ENCODE data around the gene IL17A.
"Not testable (repeated sequence)": the region's sequence is repeated elsewhere in the genome, so short reads cannot be mapped to it uniquely, and the experiment has no call there.

IL17A gene

DNA sequence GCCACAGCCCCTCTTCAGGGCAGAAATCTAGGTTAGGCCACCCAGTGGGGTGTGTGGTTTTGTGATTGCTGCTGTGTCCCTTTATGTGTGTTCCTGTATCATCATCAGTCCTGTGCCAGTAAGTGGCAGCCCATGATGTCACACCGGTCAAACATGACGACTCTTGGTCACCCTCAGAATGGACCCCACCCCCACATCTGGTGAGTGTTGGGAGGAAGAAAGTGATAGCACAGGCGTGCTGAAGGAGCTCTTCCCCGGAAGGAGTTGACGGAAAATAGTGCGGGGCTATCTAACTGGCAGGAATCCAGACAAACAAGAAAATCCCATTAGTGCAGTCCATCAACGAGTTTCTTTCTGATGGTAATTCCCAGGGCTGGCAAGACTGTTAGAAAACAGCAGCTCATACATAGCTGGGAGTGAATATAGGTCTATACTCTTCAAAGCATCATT, 33.4 kb upstream of the IL17A start:
- H3K27me3 ChIP-seq (ENCODE audit: control insufficient read depth, insufficient read depth, low read length), result no peaks in the 10 kb centered on the region

DNA sequence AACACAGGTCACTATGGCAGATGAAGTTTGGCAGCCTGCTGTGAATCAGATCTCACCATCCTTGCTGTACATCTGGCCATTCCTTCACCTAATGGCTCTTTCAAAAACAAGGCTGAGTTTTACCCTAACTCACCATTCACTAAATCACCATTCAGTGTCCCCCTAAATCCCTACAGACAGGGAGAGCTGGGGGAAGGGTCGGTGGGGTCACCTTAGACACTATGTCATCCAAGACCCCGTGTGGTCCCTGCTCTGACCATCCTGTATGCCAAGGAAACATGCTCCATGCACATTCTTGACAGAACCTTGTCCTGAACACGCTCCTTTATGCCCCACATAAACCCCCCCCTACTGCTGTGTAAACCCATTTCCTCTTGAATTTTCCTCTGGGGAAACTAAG, 31.8 kb upstream of the IL17A start:
- Histone ChIP-seq H3K4me1 (ENCODE audit: control insufficient read depth, insufficient read depth, low read length) (no peaks in the 10 kb centered on the region), H3K9ac (ENCODE audit: low read length) (no peak overlapping the region)

More for the DNA sequence above, 33.4 kb upstream of the IL17A start:
- Histone ChIP-seq H3K9ac (ENCODE audit: low read length) (no peak overlapping the region), H3K4me3 (ENCODE audit: low read length) (no peak overlapping the region), H3K4me1 (ENCODE audit: control insufficient read depth, insufficient read depth, low read length) (no peaks in the 10 kb centered on the region), H3K9me3 (ENCODE audit: control insufficient read depth, low read length) (no peaks in the 10 kb centered on the region), H3K36me3 (ENCODE audit: control insufficient read depth, insufficient read depth, low read length) (no peaks in the 10 kb centered on the region)

DNA sequence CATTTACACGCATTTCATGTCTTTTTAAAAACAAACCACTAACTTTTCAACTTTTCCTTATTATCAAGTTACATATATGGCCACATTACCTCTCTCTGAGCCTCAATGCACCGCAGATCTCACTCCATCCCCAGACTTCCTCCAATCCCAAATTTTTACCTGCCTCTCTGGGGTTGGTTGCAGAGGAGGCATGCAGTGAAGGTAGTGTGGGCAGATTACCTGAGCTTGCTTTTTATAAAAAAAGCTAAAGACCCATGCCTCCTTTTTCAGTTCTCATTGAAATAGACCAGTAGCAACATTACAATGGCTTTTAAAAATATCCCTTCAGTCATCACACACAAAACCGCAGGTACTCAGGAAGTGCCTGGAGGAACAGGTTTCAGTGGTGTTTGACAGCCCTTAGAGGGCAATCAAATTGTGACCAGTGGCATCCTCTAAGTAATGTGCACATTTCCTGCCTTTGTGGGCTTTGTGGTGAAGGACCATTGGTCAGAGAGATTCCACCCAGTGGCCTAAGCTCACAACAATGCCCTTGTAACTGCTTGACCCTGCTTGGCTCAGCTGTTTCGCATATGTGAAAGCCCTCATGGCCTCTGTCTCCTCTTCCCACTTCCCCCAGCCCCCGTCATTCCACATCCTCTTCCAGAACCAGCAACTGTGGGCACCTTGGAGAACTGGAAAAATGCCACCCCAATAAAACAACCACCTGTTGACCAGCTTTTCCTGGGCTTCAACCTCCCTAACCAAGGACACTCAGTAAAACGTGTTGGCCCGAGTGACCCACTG, 30.2 kb upstream of the IL17A start:
- Histone ChIP-seq H3K27me3 (ENCODE audit: control insufficient read depth, insufficient read depth, low read length) (no peaks in the 10 kb centered on the region), H3K9me3 (ENCODE audit: control insufficient read depth, low read length) (no peaks in the 10 kb centered on the region), H3K36me3 (ENCODE audit: control insufficient read depth, insufficient read depth, low read length) (no peaks in the 10 kb centered on the region), H3K4me3 (ENCODE audit: low read length) (no peak overlapping the region), H3K4me1 (ENCODE audit: control insufficient read depth, insufficient read depth, low read length) (no peaks in the 10 kb centered on the region), H3K9ac (ENCODE audit: low read length) (no peak overlapping the region)

More for the DNA sequence above, 31.8 kb upstream of the IL17A start:
- H3K9me3 ChIP-seq (ENCODE audit: control insufficient read depth, low read length), result no peaks in the 10 kb centered on the region
- no peaks in the 10 kb centered on the region for H3K27me3 ChIP-seq (ENCODE audit: control insufficient read depth, insufficient read depth, low read length)
- H3K4me3 ChIP-seq (ENCODE audit: low read length), result no peak overlapping the region
- H3K36me3 ChIP-seq (ENCODE audit: control insufficient read depth, insufficient read depth, low read length), result no peaks in the 10 kb centered on the region

DNA sequence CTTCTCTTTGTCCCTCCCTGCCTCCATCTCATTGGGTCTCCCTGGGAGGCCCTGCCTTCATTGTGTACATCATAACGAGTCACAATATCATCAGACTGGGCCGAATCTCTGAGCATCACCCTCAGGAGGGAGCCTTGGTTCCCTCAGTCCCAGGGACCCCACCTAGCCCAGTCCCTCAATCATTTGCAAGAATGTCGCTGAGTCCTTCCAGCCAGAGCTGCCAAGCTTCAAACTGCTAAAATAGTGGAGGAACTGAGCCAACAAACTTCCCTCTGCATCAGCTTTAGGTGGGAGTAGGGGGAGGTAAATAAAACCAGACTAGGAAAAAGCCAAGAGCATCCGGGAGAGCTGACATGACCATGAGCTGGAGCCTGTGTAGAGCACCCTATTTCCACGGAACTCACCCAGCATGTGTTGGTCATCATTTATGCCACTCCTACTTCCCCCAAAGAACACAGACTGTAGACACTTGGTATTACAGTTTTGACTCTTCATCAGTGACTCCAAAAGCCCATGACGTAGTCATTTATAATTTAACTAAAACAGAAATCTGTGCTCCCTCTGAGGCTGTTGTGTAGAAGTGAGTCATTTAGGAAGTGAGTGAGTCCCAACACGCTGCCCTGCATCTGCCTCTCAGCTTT, 28.8 kb upstream of the IL17A start:
- Histone ChIP-seq H3K9me3 (ENCODE audit: control insufficient read depth, low read length) (no peaks in the 10 kb centered on the region), H3K9ac (ENCODE audit: low read length) (no peak overlapping the region), H3K27me3 (ENCODE audit: control insufficient read depth, insufficient read depth, low read length) (no peaks in the 10 kb centered on the region), H3K4me3 (ENCODE audit: low read length) (no peak overlapping the region), H3K36me3 (ENCODE audit: control insufficient read depth, insufficient read depth, low read length) (no peaks in the 10 kb centered on the region), H3K4me1 (ENCODE audit: control insufficient read depth, insufficient read depth, low read length) (no peaks in the 10 kb centered on the region)

DNA sequence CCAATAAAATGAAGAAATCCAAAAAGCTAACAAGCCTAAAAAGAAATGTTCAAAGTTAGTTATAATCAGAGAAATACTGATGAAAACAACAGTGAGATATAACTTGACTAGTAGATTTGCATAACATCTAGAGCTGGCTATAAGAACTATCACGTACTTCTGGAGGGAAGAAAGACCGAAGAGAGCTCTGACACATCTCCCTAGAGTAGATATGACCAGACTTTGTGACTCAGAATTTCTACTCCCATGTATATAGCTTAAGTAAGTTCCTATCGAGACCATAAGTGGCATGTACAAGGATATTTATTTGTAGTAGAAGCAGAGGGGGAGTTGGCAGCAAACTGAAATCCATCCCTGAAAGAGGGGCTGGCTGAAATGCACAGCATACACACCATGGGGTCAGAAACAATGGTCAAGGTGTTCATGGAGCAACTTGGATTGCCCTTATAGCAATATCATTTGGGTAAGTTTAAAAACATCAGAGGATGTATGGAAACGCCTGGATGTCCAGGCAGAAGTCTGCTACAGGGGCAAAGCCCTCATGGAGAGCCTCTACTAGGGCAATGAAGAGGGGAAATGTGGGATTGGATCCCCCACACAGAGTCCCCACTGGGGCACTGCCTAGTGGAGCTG, 25.6 kb upstream of the IL17A start:
- Histone ChIP-seq H3K36me3 (ENCODE audit: control insufficient read depth, insufficient read depth, low read length) (no peaks in the 10 kb centered on the region), H3K4me1 (ENCODE audit: control insufficient read depth, insufficient read depth, low read length) (no peaks in the 10 kb centered on the region), H3K27me3 (ENCODE audit: control insufficient read depth, insufficient read depth, low read length) (no peaks in the 10 kb centered on the region), H3K4me3 (ENCODE audit: low read length) (no peak overlapping the region), H3K9me3 (ENCODE audit: control insufficient read depth, low read length) (no peaks in the 10 kb centered on the region), H3K9ac (ENCODE audit: low read length) (no peak overlapping the region)

DNA sequence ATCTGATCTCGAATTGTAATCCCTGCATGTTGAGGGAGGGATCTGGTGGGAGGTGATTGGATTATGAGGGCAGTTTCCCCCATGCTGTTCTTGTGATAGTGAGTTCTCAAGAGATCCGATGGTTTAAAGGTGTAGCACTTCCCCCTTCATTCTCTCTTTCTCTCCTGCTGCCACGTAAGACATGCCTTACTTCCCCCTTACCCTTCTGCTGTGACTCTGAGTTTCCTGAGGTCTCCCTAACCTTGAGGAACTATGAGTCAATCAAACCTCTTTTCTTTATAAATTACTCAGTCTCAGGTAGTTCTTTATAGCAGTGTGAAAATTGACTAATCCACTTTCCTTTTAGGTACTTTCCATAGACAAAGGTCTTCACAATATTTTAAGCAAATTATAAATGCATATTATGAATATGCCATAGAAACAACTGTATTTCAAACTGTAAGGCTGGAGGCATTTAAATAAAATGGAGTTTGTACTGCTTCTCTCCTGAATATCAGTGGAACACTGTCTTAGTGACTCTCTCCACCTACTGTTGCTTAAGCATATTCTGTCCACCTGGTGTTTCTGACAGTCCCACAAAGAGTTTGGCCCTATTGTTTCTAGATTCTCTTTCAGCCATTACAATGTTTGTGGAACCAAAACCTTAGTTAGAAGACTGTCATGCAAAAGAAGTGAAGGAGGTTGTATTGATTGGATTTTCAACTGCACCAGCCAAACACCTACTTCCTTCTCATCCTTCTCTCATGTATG, 24.3 kb upstream of the IL17A start:
- no peak overlapping the region for H3K9ac ChIP-seq (ENCODE audit: low read length)
- no peaks in the 10 kb centered on the region for H3K27me3 ChIP-seq (ENCODE audit: control insufficient read depth, insufficient read depth, low read length)
- no peaks in the 10 kb centered on the region for H3K36me3 ChIP-seq (ENCODE audit: control insufficient read depth, insufficient read depth, low read length)
- H3K9me3 ChIP-seq (ENCODE audit: control insufficient read depth, low read length), result no peaks in the 10 kb centered on the region
- H3K4me3 ChIP-seq (ENCODE audit: low read length), result no peak overlapping the region
- H3K4me1 ChIP-seq (ENCODE audit: control insufficient read depth, insufficient read depth, low read length), result no peaks in the 10 kb centered on the region

DNA sequence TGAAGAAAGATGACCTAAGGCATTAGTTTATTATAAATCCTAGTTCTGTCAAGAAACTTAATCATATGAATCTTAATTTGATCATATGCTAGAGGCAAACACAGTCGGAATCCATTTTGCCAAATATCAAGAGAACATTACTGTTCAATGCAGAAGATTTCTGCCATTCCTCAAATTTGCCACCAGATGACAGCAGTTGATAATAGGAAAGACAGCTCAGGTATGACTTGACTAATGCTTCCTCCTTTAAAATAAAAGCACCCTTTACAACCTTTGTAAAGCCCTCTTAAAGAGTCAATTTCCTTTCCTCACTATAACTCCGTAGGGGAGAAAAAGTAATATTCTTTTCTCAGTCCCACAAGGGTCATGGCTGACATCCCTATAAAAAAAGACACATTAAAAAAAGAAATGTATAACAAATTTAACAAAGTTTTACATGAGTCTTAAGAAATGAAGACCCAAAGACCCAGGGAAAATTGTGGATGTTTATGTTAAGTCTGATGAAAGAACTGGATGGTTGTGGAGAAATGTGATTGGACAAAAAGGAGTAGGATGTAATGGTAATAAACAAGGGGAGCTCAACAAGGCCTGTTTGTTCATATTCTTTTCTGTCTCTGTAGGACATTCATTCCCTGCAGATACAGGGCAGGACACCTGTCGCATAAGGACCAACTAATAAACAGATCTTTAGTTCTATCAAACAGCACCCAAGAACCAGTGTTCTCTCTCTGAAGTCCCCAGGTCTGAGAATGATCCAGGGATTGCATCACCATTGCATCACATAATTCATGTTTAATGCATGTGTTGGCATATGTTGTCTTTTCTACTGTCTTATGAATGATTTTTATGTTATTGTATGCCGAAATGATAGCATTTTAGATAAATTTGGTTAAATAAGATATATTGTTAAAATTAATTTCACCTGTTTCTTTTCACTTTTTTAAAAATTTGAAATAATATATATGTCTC, 23.0 kb upstream of the IL17A start:
- no peak overlapping the region for H3K9ac ChIP-seq (ENCODE audit: low read length)
- no peak overlapping the region for H3K4me3 ChIP-seq (ENCODE audit: low read length)
- H3K9me3 ChIP-seq (ENCODE audit: control insufficient read depth, low read length), result no peaks in the 10 kb centered on the region
- H3K4me1 ChIP-seq (ENCODE audit: control insufficient read depth, insufficient read depth, low read length), result no peaks in the 10 kb centered on the region
- no peaks in the 10 kb centered on the region for H3K36me3 ChIP-seq (ENCODE audit: control insufficient read depth, insufficient read depth, low read length)
- no peaks in the 10 kb centered on the region for H3K27me3 ChIP-seq (ENCODE audit: control insufficient read depth, insufficient read depth, low read length)

DNA sequence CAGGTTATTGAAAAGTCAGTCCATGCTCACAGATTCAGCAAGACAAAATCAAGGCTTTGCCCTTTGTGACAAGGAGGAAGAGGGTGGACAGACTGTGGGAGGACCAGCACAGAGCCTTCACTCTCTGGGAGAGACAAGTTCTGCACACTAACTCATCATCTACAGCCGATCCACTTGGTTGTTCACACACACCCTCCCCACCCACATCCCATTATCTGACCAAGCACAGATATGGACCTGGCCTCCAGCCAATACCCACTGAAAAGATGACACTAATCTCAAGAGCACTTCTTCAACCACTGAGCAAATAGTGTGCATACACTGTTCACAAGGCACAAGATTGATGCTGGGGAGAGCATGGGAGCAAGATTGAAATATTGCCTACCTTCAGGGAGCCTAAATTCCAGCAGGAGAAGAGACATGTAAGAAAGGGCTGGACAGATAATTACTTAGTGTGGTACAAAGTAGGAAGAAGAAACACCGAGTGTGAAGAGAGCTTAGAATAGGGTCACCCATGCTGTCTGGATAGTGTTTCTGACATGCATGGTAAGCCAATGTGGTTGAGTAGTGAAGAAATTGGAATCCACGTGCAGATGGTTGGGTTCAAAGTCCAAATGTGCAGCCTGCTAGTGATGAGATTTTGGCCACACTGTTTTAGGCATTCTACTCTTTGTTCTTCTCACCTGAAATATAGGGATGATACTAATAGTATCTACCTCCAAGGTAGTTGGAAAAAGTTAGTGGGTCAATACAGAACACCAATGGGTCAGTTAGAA, 21.7 kb upstream of the IL17A start:
- Histone ChIP-seq H3K36me3 (ENCODE audit: control insufficient read depth, insufficient read depth, low read length) (no peaks in the 10 kb centered on the region), H3K4me1 (ENCODE audit: control insufficient read depth, insufficient read depth, low read length) (no peaks in the 10 kb centered on the region), H3K4me3 (ENCODE audit: low read length) (no peak overlapping the region), H3K9ac (ENCODE audit: low read length) (no peak overlapping the region), H3K27me3 (ENCODE audit: control insufficient read depth, insufficient read depth, low read length) (no peaks in the 10 kb centered on the region), H3K9me3 (ENCODE audit: control insufficient read depth, low read length) (no peaks in the 10 kb centered on the region)

DNA sequence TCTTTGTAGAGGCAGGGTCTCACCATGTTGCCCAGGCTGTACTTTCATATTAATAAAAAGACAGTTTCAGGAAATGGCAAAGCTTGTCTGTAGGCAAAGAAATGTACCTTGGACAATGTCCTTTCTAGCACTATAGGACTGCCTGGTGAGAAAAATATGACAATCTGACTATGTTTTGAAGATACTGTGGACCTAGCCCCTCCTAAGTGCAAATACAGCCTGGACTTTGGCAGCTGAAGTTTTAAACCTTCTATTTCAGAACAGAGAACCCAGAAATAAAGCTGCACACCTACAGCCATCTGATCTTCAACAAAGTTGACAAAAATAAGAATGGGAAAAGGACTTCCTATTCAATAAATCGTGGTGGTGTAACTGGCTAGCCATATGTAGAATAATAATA, 18.9 kb upstream of the IL17A start:
- no peaks in the 10 kb centered on the region for H3K36me3 ChIP-seq (ENCODE audit: control insufficient read depth, insufficient read depth, low read length)
- no peaks in the 10 kb centered on the region for H3K27me3 ChIP-seq (ENCODE audit: control insufficient read depth, insufficient read depth, low read length)
- H3K4me3 ChIP-seq (ENCODE audit: low read length), result no peak overlapping the region
- H3K9ac ChIP-seq (ENCODE audit: low read length), result no peak overlapping the region
- no peaks in the 10 kb centered on the region for H3K9me3 ChIP-seq (ENCODE audit: control insufficient read depth, low read length)
- no peaks in the 10 kb centered on the region for H3K4me1 ChIP-seq (ENCODE audit: control insufficient read depth, insufficient read depth, low read length)

DNA sequence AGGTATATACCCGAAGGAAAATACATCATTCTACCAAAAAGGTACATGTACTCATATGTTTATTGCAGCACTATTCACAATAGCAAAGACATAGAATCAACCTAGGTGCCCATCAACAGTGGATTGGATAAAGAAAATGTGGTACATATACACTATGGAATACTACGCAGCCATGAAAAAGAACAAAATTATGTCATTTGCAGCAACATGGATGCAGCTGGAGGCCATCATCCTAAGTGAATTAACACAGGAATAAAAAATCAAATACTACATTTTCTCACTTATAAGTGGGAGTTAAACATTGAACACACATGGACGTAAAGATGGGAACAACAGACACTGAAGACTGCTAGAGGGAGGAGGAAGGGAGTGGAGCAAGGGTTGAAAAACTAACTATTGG, 17.8 kb upstream of the IL17A start:
- not testable (repeated sequence) for H3K27me3 ChIP-seq (ENCODE audit: control insufficient read depth, insufficient read depth, low read length); H3K4me1 ChIP-seq (ENCODE audit: control insufficient read depth, insufficient read depth, low read length); H3K9ac ChIP-seq (ENCODE audit: low read length); H3K36me3 ChIP-seq (ENCODE audit: control insufficient read depth, insufficient read depth, low read length); H3K9me3 ChIP-seq (ENCODE audit: control insufficient read depth, low read length); H3K4me3 ChIP-seq (ENCODE audit: low read length)

DNA sequence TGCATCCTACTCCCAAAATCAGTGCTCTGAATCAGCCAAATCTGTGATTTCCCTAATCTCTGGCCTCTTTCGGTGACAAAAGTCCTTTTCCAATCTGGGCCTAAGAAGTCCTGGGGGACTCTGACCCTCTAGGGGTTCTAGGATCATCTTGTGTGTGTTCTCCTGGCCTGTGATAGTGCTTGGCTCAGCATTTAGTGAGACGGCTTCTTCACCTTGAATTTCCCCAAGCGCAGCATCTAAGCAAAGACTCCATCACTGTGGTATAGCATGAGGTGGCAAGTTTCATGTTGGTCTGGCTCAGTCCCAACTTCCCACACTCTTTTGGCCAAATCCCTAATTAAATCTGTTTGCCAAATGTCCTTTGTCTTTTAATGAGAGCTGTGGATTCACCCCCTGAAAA, 12.1 kb upstream of the IL17A start:
- no peaks in the 10 kb centered on the region for H3K4me1 ChIP-seq (ENCODE audit: control insufficient read depth, insufficient read depth, low read length)
- H3K36me3 ChIP-seq (ENCODE audit: control insufficient read depth, insufficient read depth, low read length), result no peaks in the 10 kb centered on the region
- H3K27me3 ChIP-seq (ENCODE audit: control insufficient read depth, insufficient read depth, low read length), result no peaks in the 10 kb centered on the region
- H3K4me3 ChIP-seq (ENCODE audit: low read length), result no peak overlapping the region
- H3K9me3 ChIP-seq (ENCODE audit: control insufficient read depth, low read length), result no peaks in the 10 kb centered on the region
- no peak overlapping the region for H3K9ac ChIP-seq (ENCODE audit: low read length)
